Stimulated activated CD8-positive, alpha-beta memory T cell treated with anti-CD3 and anti-CD28 coated beads, Interleukin-15, amount 100 ng/mL, for 4 hours (primary cell): ENCODE measurements around the gene ETV3L.

Experiments
- DNase-seq, 2 donors: peaks; one replicate each; pipeline ENCODE4 v3.0.0-alpha.2; 2020; ENCODE audit warnings: low read depth in 2 of 2

The ETV3L gene

DNA sequence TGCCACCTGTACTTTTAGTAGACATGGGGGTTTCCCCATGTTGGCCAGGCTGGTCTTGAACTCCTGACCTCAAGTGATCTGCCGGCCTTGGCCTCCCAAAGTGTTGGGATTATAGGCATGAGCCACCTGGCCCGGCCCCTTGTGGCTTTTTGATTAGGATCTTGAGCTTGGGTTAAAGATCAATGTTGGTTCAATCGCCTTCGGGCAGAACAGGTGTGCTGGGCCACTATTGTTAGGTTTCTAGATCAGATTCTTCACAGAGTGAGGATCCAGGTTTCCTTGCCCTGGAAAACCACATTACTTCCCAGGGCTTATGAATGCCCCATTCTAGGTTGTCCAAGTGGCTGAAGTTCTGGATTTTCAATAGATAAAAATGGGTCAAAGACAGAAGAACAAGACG lies 32.5 kb upstream of the ETV3L start:
- DNase-seq = no peak

DNA sequence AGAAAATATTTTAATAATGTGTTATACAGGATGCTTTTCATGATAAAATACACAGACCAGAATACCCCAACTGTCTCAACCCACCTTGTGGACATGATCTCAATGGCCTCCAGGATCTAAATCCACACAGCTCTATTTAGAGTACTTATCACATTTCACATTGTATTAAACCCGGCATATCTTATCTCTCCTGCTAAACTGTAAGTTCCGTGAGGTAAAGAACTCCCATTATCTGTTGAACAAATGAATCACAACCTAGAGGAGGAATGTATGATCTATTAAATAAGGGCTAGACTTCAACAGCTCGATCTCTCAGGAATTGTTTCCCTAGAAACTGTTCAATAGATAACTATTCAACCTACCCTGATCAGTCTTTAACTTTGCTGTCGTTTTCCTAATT lies 31.7 kb upstream of the ETV3L start:
- DNase-seq = no peak

- DNase-seq = no peak
Measured at GRCh38 chr1:157124855-157125254, 25.2 kb upstream of the ETV3L start.

- DNase-seq = no peak
Measured at GRCh38 chr1:157119448-157119847, 19.8 kb upstream of the ETV3L start.

DNA sequence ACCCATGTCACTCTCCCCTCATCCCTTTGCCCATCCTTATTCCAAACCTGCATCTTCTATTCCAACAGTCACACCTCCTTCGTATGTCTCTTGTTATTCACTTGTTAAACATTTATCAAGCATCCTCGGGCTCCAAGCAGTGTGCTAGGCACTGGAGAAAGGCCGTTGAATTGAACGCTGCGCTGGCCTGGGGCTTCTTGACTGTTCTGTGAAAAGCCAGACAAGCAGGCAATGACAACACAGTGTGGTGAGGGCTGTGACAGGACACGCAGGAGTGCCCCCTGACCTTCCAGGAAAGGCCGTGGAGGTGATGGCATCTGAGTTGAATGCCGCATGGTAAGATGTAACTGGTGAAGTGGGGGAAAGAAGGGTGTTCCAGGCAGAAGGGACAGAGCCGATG lies 19.4 kb upstream of the ETV3L start:
- no peak for DNase-seq

DNA sequence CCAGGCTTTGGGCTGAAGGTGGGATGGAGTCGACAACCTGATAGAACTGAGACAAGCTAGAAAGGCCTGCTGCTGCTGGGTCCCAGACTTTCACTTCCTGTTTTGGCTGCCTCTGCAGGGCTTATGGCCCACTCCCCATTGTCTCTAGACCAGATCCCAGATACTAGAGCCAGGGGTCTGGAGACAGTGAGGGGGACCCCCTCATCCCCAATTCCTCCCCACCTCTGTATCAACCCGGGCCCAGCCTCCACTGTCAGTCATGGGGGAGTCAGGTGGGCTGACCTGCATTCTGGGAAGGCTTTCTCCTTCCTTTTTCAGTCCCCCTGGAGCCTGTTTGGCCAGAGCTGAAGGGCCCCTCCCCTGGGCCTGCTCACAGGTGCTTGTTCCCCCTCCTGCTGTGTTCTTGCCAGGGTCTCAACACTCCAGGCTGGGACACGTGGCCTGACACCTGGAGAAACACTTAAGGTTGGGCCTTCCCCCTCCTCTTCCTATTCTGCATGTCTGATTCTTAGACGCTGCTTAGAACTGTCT lies 18.0 kb upstream of the ETV3L start:
- DNase-seq = no peak

DNA sequence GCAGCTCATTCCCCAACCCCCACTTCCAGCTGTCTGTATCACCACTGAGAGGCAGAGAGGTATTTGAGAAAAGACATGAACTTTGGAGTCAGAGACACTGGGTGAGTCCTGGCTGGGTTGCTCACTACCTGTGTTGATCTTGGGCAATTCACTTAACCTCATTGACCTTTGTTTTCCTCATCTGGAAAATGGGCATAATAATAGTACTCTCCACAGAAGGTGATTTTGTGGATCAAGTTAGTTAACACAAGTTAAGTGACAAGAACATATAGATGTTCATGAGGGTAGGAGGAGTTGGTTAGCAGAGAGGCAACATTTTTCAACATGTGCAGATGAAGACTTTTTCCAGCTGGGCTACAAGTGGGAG lies 17.1 kb upstream of the ETV3L start:
- DNase-seq = no peak

DNA sequence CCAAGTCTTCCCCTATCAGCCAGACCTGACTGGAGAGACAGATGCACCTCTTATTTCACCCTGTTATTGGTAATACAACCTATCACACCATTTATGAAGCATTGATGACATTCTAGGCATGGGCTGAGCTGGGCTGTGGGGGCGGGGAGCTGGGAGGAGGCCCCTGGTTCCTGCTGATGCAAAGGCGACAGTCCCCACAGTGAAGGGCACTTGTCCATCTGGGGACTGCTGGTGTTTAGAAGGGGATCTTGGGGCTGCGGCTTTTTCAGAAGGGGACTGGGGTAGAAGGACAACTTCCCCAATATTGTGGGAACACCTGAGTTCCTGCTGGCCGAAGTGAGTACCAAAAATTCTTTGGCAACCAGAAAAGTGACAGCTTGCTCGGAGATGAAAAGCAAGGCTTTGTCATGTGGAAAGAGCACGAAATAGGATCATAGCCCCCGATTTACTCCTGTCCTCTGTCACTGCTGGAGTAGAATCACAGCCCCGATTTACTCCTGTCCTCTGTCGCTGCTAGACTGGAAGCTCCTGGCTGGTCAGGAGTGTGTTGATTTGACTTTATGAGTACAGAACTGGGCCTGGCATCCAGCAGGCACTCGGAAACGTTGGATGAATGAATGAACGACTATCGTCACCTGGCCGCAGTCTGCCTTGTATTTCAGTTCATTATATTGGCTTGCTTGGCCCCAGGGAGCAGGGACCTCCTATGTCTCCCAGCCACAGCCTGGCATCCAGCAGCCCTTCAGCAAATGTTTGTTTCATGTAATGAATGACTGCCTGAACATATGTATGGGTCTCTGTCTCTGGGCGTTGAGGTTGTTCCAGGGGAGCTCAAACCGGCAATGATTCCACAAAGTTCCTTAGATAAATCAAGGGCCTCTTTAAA lies 16.5 kb upstream of the ETV3L start:
- DNase-seq = no peak

- no peak for DNase-seq
Measured at GRCh38 chr1:157115429-157115838, 15.8 kb upstream of the ETV3L start.

DNA sequence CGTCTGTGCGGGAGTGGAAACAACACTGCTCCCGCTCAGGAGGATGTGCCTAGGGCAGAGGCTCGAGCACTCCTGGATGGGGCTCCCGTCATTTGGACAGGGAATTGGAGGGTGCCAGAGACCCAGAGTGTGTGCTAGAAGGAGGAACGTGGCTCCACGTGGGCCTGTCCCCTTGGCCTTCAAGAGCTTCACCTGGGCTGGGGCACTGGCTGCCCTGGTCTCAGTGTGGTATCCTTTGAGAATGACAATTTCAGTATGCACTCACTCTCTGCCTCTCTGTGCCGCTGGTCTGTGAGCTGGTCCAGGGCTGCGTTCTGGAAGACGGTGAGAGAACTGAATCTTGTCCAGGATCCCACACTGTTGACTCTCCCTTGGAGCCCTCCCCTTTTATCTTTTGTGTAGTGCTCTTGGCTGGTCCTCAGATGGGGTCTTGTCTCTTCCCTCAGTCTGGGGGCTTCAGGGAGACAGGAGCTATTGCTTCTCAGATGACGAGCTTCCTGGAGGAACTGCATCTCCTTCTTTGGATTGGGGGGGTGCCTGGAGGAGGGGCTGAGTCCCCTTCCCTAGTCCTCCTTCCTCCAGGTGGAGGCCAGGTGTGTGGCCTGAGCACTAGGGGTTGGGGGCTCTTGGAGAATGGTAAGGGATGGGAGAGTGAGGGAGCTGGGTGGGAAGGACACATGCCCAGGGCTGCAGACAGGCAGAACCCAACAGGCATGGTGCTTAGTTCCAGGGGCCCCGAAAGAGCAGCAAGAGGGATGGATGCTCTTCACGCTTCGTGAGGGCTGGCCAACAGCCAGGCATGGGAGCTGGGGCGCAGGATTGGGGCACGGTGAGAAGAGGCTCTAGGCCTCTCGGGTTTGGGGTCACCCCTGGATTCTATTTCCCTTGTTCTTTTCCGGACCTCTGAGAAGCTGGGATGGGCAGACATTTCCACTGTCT lies 14.8 kb upstream of the ETV3L start:
- no peak for DNase-seq

- DNase-seq = no peak
Measured at GRCh38 chr1:157113631-157114030, 14.0 kb upstream of the ETV3L start.

DNA sequence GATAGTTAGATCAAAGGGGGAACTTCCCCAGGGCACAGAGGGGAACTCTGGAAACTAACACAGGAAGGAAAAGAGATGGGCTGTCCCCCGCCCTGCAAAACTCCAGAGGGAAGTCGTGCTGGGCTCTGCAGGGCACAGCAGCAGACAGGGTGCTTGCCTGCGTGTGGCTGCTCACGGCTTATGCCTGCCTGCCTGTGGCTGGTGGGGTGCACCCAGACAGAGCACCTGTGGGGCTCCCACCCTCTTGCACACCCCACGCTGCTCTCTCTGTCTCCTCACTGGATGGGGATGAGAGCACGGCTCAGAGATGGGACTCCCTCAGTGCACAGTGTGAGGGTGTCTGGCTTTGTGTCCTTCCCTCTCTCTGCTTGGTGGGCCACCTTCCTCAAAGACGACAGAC lies 13.5 kb upstream of the ETV3L start:
- no peak for DNase-seq

GRCh38 chr1:157112186-157112867 lies 12.7 kb upstream of the ETV3L start:
- DNase-seq = no peak

DNA sequence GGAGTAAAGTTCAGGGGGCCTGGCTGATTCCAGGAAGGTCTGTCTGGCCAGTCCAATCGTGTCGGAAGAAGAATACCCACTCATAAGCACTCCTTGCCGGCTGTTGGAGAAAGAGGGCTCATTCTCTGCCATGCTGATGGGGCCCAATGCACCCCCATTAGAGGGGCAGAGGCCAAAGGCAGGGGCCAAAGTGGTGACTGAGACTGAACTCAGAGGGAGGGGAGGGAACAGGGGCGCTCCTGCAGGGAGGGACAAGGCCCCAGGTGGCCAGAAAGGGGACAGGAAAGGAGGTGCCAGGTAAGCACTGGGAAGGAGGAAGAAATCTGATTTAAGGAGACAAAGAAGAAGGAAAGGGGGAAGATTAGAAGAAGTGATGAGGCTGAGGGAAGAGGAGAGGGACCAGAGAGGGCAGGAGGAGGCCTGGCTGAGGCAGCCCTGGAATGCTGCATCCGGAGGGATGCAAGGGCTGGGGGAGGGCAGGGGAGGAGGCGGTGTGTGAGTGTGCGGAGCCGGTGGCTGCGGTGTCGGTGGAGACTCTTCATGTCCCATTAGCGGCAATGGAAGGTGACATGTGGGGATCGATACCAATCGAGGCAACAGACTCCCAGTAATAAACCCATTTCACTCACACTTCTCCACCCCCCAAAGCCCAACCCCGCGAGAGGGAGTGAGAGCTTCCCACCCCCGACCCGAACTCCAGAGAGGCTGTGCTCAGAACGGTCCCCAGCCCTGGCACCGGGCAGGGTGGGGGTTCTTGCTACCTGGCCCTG lies 12.0 kb upstream of the ETV3L start:
- DNase-seq = no peak

GRCh38 chr1:157110686-157111085 lies 11.1 kb upstream of the ETV3L start:
- DNase-seq = no peak

DNA sequence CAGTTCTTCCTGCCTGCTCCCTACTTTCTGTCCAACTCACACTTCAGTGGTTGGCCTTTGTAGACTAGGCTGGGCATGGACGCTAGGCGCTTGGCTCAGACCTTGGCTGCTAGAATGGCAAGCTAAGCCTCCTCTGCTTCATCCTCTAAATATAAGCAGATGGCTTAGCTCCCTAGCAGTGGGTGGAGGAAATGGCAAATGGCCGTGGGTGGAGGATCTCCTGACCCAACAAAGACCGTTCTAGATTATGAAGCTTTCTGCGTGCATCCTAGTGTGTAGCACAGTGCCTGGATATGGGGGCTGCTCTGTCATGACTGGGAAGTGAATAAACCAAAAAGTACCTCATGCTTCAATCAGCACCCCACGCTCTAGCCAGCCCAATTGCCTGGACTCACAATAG lies 10.4 kb upstream of the ETV3L start:
- DNase-seq = no peak

GRCh38 chr1:157108448-157108847 lies 8.8 kb upstream of the ETV3L start:
- DNase-seq = no peak

- DNase-seq = no peak
Measured at GRCh38 chr1:157107702-157108101, 8.1 kb upstream of the ETV3L start.

DNA sequence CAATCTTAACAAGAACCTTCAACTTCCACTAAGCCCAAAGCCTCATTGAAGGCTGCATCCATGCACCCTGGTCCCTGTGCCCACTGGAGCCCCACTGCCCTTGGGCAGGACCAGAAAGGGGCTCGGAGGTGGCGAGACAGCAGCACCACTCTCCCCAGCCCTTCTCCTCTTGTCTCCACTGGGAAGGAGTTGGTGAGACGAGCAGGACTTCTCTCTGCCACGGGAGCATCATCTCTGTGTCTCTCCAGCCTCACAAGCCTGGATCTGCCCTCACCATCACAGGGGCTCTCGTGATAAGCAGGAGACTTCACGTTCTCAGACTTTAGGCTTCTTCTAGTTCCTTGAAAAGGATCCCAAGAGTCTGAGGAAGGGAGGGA lies 7.2 kb upstream of the ETV3L start:
- no peak for DNase-seq

- no peak for DNase-seq
Measured at GRCh38 chr1:157105988-157106812, 6.6 kb upstream of the ETV3L start.
